Measurements from ENCODE around the gene KIF4A. TPM values are rescaled to one million over a fixed set of nuclear protein-coding genes. Genes with fewer than 3 reads are reported as not detected.

KIF4A gene
- total and polyA plus RNA-seq, 10 of the 15 experiments (the other 5 are each of a cell fraction or from before 2014, with no cell fraction given) = 10.8 to 28.8 (median 22.5) TPM

DNA sequence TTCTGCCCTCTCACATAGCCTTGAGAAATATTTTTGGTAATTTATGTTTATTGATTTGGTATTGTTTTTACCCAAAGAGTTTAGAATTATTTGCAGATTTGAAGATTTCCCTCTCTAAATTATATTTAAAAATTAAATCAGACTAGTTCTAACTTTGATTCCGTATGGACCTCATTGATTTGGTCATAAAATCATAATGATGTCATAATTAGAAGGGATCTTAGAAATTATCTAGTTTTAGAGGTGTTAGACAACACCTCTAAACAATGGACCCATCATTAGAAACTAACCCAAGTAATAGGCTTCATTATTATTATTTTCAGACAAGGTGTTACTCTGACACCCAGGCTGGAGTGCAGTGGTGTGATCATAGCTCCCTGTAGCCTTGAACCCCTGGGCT, 178.8 kb downstream of the KIF4A start:
- ATAC-seq (no peak), FAIRE-seq (no peak), DNase-seq (ENCODE audit: low read depth, low spot score) (no peak)
- intact Hi-C loops (cut with micrococcal nuclease; ENCODE audit: unreplicated experiment) = no loop called here
- CTCF ChIA-PET = no interaction called here
- no peak overlapping the region for H3K27ac ChIP-seq (ENCODE audit: control insufficient read depth, insufficient read depth)
- TF ChIP-seq, protein P1, sequence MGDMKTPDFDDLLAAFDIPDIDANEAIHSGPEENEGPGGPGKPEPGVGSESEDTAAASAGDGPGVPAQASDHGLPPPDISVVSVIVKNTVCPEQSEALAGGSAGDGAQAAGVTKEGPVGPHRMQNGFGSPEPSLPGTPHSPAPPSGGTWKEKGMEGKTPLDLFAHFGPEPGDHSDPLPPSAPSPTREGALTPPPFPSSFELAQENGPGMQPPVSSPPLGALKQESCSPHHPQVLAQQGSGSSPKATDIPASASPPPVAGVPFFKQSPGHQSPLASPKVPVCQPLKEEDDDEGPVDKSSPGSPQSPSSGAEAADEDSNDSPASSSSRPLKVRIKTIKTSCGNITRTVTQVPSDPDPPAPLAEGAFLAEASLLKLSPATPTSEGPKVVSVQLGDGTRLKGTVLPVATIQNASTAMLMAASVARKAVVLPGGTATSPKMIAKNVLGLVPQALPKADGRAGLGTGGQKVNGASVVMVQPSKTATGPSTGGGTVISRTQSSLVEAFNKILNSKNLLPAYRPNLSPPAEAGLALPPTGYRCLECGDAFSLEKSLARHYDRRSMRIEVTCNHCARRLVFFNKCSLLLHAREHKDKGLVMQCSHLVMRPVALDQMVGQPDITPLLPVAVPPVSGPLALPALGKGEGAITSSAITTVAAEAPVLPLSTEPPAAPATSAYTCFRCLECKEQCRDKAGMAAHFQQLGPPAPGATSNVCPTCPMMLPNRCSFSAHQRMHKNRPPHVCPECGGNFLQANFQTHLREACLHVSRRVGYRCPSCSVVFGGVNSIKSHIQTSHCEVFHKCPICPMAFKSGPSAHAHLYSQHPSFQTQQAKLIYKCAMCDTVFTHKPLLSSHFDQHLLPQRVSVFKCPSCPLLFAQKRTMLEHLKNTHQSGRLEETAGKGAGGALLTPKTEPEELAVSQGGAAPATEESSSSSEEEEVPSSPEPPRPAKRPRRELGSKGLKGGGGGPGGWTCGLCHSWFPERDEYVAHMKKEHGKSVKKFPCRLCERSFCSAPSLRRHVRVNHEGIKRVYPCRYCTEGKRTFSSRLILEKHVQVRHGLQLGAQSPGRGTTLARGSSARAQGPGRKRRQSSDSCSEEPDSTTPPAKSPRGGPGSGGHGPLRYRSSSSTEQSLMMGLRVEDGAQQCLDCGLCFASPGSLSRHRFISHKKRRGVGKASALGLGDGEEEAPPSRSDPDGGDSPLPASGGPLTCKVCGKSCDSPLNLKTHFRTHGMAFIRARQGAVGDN (IDR thresholded peaks at IDR 0.05) = no peak
- TF ChIP-seq STAT1 (conservative IDR thresholded peaks at IDR 0.05) (no peak), GATAD2B (conservative IDR thresholded peaks at IDR 0.05; ENCODE audit: low read depth) (no peak), BCL11A (IDR thresholded peaks at IDR 0.05; ENCODE audit: low read depth, low read length) (no peak), FOXK2 (IDR thresholded peaks at IDR 0.05) (no peak), ETV6 (conservative IDR thresholded peaks at IDR 0.05 in 1 of 2, IDR thresholded peaks at IDR 0.05 in 1 of 2; ENCODE audit: borderline replicate concordance in 1 of 2, low read depth in 1 of 2) (no peak), ZNF384 (IDR thresholded peaks at IDR 0.05; ENCODE audit: borderline replicate concordance, low read depth, low read length) (no peak), NBN (IDR thresholded peaks at IDR 0.05) (no peak), ZNF274 (IDR thresholded peaks at IDR 0.05; ENCODE audit: insufficient read depth, insufficient read length) (no peak), NFYA (IDR thresholded peaks at IDR 0.05; ENCODE audit: borderline replicate concordance, low read depth, low read length) (no peak), JUNB (IDR thresholded peaks at IDR 0.05) (no peak), TARDBP (IDR thresholded peaks at IDR 0.05; ENCODE audit: borderline replicate concordance) (no peak), SMAD1 (IDR thresholded peaks at IDR 0.05; ENCODE audit: low read depth, partially characterized antibody) (no peak), TCF7 (IDR thresholded peaks at IDR 0.05; ENCODE audit: borderline replicate concordance) (no peak), SUPT20H (IDR thresholded peaks at IDR 0.05; ENCODE audit: borderline replicate concordance, control insufficient read depth, low read depth, low read length) (no peak), GABPA (IDR thresholded peaks at IDR 0.05; ENCODE audit: low read depth) (no peak), PAX8 (IDR thresholded peaks at IDR 0.05) (no peak)
- TF ChIP-seq, protein P2, sequence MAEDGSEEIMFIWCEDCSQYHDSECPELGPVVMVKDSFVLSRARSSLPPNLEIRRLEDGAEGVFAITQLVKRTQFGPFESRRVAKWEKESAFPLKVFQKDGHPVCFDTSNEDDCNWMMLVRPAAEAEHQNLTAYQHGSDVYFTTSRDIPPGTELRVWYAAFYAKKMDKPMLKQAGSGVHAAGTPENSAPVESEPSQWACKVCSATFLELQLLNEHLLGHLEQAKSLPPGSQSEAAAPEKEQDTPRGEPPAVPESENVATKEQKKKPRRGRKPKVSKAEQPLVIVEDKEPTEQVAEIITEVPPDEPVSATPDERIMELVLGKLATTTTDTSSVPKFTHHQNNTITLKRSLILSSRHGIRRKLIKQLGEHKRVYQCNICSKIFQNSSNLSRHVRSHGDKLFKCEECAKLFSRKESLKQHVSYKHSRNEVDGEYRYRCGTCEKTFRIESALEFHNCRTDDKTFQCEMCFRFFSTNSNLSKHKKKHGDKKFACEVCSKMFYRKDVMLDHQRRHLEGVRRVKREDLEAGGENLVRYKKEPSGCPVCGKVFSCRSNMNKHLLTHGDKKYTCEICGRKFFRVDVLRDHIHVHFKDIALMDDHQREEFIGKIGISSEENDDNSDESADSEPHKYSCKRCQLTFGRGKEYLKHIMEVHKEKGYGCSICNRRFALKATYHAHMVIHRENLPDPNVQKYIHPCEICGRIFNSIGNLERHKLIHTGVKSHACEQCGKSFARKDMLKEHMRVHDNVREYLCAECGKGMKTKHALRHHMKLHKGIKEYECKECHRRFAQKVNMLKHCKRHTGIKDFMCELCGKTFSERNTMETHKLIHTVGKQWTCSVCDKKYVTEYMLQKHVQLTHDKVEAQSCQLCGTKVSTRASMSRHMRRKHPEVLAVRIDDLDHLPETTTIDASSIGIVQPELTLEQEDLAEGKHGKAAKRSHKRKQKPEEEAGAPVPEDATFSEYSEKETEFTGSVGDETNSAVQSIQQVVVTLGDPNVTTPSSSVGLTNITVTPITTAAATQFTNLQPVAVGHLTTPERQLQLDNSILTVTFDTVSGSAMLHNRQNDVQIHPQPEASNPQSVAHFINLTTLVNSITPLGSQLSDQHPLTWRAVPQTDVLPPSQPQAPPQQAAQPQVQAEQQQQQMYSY (CRISPR knock-in tag; IDR thresholded peaks at IDR 0.05) = no peak
- no peaks in the 10 kb centered on the region for H3K9me3 ChIP-seq (replicated peaks; ENCODE audit: control insufficient read depth, insufficient read depth, low read length)
- POLR2A ChIA-PET = no interaction called here
- RAD21 ChIA-PET (ENCODE audit: unreplicated experiment) = no interaction called here
- no peak overlapping the region for H3K9ac ChIP-seq (ENCODE audit: control insufficient read depth, insufficient read depth, low read length)
- no peaks in the 10 kb centered on the region for H3K4me1 ChIP-seq (ENCODE audit: control insufficient read depth, insufficient read depth, low read length)
- in situ Hi-C loops (cut with MboI) = no loop called here
- no peaks in the 10 kb centered on the region for H3K79me2 ChIP-seq (ENCODE audit: control insufficient read depth, insufficient read depth, low read length)
- no peak overlapping the region for H3K4me2 ChIP-seq (ENCODE audit: control insufficient read depth, insufficient read depth)
- no peaks in the 10 kb centered on the region for H3K36me3 ChIP-seq (ENCODE audit: control insufficient read depth in 2 of 2, insufficient read depth in 2 of 2, low read length in 1 of 2)
- no peak overlapping the region for H2AFZ ChIP-seq (ENCODE audit: control insufficient read depth, low read depth, low read length)
- no peaks in the 10 kb centered on the region for H3K27me3 ChIP-seq (replicated peaks in 1 of 2; ENCODE audit: control insufficient read depth in 2 of 2, insufficient read depth in 2 of 2, low read length in 1 of 2)
- SMC1A ChIA-PET (ENCODE audit: uncharacterized antibody, unreplicated experiment) = interaction anchor here (1.1 kb wide), 1 partner anchor 10 kb away, joined by 3 read pairs; no protein-coding TSS in a partner anchor
- WGBS (ENCODE audit: insufficient coverage, insufficient replicate concordance, low lambda C conversion rate, missing lambda C conversion rate) = 3% methylated on average over 1 of the region's 1 CpG
- BruUV-seq (replicated peaks) = no TSS peak
- H3K4me3 ChIP-seq = no peak overlapping the region
- H4K20me1 ChIP-seq (ENCODE audit: control insufficient read depth, insufficient read depth) = no peaks in the 10 kb centered on the region

All from GM12878 (cell line).